ENCODE results near the gene IFRD2. TPM values are rescaled to one million over a fixed set of nuclear protein-coding genes. Genes with fewer than 3 reads are reported as not detected.

IFRD2 gene
- total and polyA plus RNA-seq, 2 of the 13 experiments (the other 11 are each of a cell fraction or from before 2014, with no cell fraction given) = 32.8 to 96.1 TPM

- TF ChIP-seq HMG20B (CRISPR knock-in tag; conservative IDR thresholded peaks at IDR 0.05) (no peak; the same call in 1 of the 2 replicates), ZNF607 (CRISPR knock-in tag; IDR thresholded peaks at IDR 0.05; ENCODE audit: borderline replicate concordance) (peak; percentile 28; the same call in 1 of the 2 replicates), SP1 (IDR thresholded peaks at IDR 0.05) (no peak), SP1 (CRISPR knock-in tag; IDR thresholded peaks at IDR 0.05) (peak; percentile 96), NR2C2 (CRISPR knock-in tag; IDR thresholded peaks at IDR 0.05; ENCODE audit: borderline replicate concordance) (peak; percentile 95), ZNF451 (CRISPR knock-in tag; IDR thresholded peaks at IDR 0.05) (no peak), SNAPC2 (CRISPR knock-in tag; IDR thresholded peaks at IDR 0.05) (no peak), GATAD1 (CRISPR knock-in tag; IDR thresholded peaks at IDR 0.05) (peak; percentile 92), ZNF34 (CRISPR knock-in tag; IDR thresholded peaks at IDR 0.05; ENCODE audit: borderline replicate concordance) (no peak), ZNF430 (CRISPR knock-in tag; IDR thresholded peaks at IDR 0.05) (no peak), ZNF788 (CRISPR knock-in tag; IDR thresholded peaks at IDR 0.05; ENCODE audit: borderline replicate concordance) (peak; percentile 95; the same call in 1 of the 2 replicates), MTA1 (CRISPR knock-in tag; IDR thresholded peaks at IDR 0.05; ENCODE audit: borderline replicate concordance) (peak; percentile 26; the same call in 1 of the 2 replicates), ZMYM4 (CRISPR knock-in tag; IDR thresholded peaks at IDR 0.05) (peak; percentile 35; the same call in 1 of the 2 replicates), HHEX (CRISPR knock-in tag; IDR thresholded peaks at IDR 0.05) (no peak), ZNF766 (CRISPR knock-in tag; IDR thresholded peaks at IDR 0.05; ENCODE audit: borderline replicate concordance) (no peak), TSC22D2 (CRISPR knock-in tag; IDR thresholded peaks at IDR 0.05; ENCODE audit: borderline replicate concordance) (0 out of 2 replicates have a peak, but pooled peaks have one; percentile 19), POGZ (CRISPR knock-in tag; IDR thresholded peaks at IDR 0.05) (peak; percentile 53), MXD4 (CRISPR knock-in tag; IDR thresholded peaks at IDR 0.05) (peak; percentile 84), SNRNP70 (IDR thresholded peaks at IDR 0.05; ENCODE audit: low read depth, low read length) (no peak)
- TF ChIP-seq, protein P1, sequence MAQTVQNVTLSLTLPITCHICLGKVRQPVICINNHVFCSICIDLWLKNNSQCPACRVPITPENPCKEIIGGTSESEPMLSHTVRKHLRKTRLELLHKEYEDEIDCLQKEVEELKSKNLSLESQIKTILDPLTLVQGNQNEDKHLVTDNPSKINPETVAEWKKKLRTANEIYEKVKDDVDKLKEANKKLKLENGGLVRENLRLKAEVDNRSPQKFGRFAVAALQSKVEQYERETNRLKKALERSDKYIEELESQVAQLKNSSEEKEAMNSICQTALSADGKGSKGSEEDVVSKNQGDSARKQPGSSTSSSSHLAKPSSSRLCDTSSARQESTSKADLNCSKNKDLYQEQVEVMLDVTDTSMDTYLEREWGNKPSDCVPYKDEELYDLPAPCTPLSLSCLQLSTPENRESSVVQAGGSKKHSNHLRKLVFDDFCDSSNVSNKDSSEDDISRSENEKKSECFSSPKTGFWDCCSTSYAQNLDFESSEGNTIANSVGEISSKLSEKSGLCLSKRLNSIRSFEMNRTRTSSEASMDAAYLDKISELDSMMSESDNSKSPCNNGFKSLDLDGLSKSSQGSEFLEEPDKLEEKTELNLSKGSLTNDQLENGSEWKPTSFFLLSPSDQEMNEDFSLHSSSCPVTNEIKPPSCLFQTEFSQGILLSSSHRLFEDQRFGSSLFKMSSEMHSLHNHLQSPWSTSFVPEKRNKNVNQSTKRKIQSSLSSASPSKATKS (CRISPR knock-in tag; IDR thresholded peaks at IDR 0.05) = no peak
- TF ChIP-seq, protein P2, sequence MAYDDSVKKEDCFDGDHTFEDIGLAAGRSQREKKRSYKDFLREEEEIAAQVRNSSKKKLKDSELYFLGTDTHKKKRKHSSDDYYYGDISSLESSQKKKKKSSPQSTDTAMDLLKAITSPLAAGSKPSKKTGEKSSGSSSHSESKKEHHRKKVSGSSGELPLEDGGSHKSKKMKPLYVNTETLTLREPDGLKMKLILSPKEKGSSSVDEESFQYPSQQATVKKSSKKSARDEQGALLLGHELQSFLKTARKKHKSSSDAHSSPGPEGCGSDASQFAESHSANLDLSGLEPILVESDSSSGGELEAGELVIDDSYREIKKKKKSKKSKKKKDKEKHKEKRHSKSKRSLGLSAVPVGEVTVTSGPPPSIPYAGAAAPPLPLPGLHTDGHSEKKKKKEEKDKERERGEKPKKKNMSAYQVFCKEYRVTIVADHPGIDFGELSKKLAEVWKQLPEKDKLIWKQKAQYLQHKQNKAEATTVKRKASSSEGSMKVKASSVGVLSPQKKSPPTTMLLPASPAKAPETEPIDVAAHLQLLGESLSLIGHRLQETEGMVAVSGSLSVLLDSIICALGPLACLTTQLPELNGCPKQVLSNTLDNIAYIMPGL (CRISPR knock-in tag; IDR thresholded peaks at IDR 0.05; ENCODE audit: borderline replicate concordance in 1 of 2, low read depth in 1 of 2) = no peak; a peak in 2 of 4 replicates
- TF ChIP-seq, protein P3, sequence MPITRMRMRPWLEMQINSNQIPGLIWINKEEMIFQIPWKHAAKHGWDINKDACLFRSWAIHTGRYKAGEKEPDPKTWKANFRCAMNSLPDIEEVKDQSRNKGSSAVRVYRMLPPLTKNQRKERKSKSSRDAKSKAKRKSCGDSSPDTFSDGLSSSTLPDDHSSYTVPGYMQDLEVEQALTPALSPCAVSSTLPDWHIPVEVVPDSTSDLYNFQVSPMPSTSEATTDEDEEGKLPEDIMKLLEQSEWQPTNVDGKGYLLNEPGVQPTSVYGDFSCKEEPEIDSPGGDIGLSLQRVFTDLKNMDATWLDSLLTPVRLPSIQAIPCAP (CRISPR knock-in tag; IDR thresholded peaks at IDR 0.05; ENCODE audit: low read depth) = no peak
- TF ChIP-seq, protein P4, sequence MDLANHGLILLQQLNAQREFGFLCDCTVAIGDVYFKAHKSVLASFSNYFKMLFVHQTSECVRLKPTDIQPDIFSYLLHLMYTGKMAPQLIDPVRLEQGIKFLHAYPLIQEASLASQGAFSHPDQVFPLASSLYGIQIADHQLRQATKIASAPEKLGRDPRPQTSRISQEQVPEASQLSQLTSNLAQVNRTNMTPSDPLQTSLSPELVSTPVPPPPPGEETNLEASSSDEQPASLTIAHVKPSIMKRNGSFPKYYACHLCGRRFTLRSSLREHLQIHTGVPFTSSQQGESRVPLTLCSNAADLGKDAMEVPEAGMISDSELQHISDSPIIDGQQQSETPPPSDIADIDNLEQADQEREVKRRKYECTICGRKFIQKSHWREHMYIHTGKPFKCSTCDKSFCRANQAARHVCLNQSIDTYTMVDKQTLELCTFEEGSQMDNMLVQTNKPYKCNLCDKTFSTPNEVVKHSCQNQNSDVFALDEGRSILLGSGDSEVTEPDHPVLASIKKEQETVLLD (CRISPR knock-in tag; IDR thresholded peaks at IDR 0.05; ENCODE audit: low read depth) = peak; percentile 83; the same call in 1 of the 2 replicates
Measured at GRCh38 chr3:50292159-50293078, at the start of gene IFRD2 (continued).

Measured in HepG2 (cell line).